Prostate gland (tissue), 2 donors: ENCODE data around the gene NDUFV1. TPM values are rescaled to one million over a fixed set of nuclear protein-coding genes. Genes with fewer than 3 reads are reported as not detected.
A peak's percentile ranks its signal among the peaks of the same experiment; 100 is the strongest.

Experiments
- DNase-seq: peaks from one replicate; pipeline ENCODE4 v3.0.0-alpha.2; 2019; ENCODE audit warnings: low spot score
- H3K27ac ChIP-seq, 2 donors: fragments of 200-600 bp; sonication (generic); 2 replicates each; pipeline ENCODE4 v1.5.1; 2017 to 2019
- H3K27me3 ChIP-seq: fragments of 200-600 bp; sonication (generic); replicated peaks from 2 replicates; pipeline ENCODE4 v1.5.1; 2019; ENCODE audit not compliant: insufficient read depth
- H3K36me3 ChIP-seq, 2 donors: fragments of 200-600 bp; sonication (generic); 1 replicate in 1 of 2; 2 replicates in 1 of 2; pipeline versions ENCODE4 v1.5.1 to v1.8.1; 2017 to 2019
- H3K4me1 ChIP-seq: fragments of 200-600 bp; sonication (generic); replicated peaks from 2 replicates; pipeline ENCODE4 v1.5.1; 2019
- H3K4me3 ChIP-seq, 2 donors: fragments of 200-600 bp; sonication (generic); 2 replicates each; pipeline ENCODE4 v1.5.1; 2017 to 2019
- H3K9me3 ChIP-seq: fragments of 200-600 bp; sonication (generic); 2 replicates; pipeline ENCODE4 v1.5.1; 2017
- POLR2A ChIP-seq: fragments of 450-650 bp; IDR thresholded peaks from one replicate; pipeline ENCODE4 v1.6.1; 2016; ENCODE audit warnings: antibody characterized with exemption, mild to moderate bottlenecking
- POLR2AphosphoS5 ChIP-seq: sonication (generic); formaldehyde crosslinking; IDR thresholded peaks from one replicate; pipeline ENCODE4 v1.6.1; 2017; ENCODE audit warnings: antibody characterized with exemption
- WGBS: methylation state at CpG from one replicate; pipeline ENCODE4 v1.1.5; 2018; 5-methylcytosine and 5-hydroxymethylcytosine counted together
- intact Hi-C: fragments of 100-400 bp; cut with DNase I; formaldehyde crosslinking; loops from one replicate; pipeline ENCODE4 v1.14.2; 2022
- total RNA-seq, 2 donors: library from RNA; depleted of rRNA; stranded (reverse); fragments of >200 nt; gene quantifications; one replicate each; pipeline ENCODE4 v1.1.0, GENCODE V29; 2016
- TF ChIP-seq, protein P1 (sequence below), 4 experiments: fragments of 200-600 bp in 2 of 4; fragments of 450-650 bp in 2 of 4; sonication (generic) in 2 of 4; IDR thresholded peaks; 1 replicate in 3 of 4; 2 replicates in 1 of 4; pipeline ENCODE4 v1.5.1; 2016 to 2019; ENCODE audit warnings: antibody characterized with exemption in 4 of 4, mild to moderate bottlenecking in 2 of 4, moderate library complexity in 2 of 4

Gene NDUFV1
- total RNA-seq, 2 donors from 2014 or later = 190 to 260 TPM

DNA sequence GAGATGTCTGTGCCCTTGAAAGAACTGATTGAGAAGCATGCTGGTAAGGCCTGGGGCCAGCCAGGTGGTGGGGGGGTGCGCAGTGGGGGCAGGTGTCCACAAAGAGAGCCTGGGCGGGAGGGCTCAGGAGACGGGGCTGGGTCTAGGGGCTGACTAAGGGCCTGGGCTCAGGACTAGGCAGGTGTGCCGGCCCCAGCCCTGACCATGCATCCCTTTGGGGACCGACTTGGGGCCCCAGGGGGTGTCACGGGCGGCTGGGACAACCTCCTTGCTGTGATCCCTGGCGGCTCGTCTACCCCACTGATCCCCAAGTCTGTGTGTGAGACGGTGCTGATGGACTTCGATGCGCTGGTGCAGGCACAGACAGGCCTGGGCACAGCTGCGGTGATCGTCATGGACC lies 4.4 kb downstream of the NDUFV1 start:
- no peak for DNase-seq
- H3K27me3 ChIP-seq = no peaks in the 10 kb centered on the region
- no peaks in the 10 kb centered on the region for H3K9me3 ChIP-seq
- TF ChIP-seq, protein P1, sequence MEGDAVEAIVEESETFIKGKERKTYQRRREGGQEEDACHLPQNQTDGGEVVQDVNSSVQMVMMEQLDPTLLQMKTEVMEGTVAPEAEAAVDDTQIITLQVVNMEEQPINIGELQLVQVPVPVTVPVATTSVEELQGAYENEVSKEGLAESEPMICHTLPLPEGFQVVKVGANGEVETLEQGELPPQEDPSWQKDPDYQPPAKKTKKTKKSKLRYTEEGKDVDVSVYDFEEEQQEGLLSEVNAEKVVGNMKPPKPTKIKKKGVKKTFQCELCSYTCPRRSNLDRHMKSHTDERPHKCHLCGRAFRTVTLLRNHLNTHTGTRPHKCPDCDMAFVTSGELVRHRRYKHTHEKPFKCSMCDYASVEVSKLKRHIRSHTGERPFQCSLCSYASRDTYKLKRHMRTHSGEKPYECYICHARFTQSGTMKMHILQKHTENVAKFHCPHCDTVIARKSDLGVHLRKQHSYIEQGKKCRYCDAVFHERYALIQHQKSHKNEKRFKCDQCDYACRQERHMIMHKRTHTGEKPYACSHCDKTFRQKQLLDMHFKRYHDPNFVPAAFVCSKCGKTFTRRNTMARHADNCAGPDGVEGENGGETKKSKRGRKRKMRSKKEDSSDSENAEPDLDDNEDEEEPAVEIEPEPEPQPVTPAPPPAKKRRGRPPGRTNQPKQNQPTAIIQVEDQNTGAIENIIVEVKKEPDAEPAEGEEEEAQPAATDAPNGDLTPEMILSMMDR (IDR thresholded peaks at IDR 0.05) = no peak
- TF ChIP-seq POLR2A = no peak
- TF ChIP-seq POLR2AphosphoS5 = no peak
- H3K4me3 ChIP-seq = no peak overlapping the region
- 93% methylated on average over 14 of the region's 14 CpGs for WGBS
- H3K27ac ChIP-seq = no peak overlapping the region
- peaks cover 7 to 9% of the 10 kb centered on the region in 2 donors for H3K36me3 ChIP-seq
- intact Hi-C loops = no loop called here
- peaks cover 8% of the 10 kb centered on the region for H3K4me1 ChIP-seq

DNA sequence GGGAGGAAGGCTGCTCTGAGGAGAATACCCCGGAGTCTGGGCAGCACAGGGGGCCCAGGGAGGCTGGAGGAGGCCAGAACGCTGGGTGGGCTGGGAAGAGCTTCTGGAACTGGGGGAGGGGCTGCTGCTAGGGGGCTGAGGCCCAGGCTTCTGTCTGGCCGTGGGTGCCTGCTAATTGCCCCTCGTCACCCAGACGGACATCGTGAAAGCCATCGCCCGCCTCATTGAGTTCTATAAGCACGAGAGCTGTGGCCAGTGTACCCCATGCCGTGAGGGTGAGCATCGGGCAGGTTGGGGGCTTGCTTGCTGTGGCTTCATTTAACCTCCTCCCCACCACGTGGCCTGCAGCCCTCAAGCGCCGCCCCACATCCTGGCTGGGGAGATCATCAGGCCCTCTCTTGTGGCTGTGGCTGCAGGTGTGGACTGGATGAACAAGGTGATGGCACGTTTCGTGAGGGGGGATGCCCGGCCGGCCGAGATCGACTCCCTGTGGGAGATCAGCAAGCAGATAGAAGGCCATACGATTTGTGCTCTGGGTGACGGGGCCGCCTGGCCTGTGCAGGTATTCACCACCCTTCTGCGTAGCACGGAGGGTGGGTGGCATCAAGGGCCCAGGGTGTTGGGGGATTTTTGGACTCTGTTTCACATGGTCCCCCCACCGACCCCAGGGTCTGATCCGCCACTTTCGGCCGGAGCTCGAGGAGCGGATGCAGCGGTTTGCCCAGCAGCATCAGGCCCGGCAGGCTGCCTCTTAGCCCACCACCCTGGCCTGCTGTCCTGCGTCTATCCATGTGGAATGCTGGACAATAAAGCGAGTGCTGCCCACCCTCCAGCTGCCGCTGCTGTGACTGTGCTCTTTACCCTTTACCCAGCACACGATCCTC lies 5.2 kb downstream of the NDUFV1 start:
- peaks cover 7 to 9% of the 10 kb centered on the region in 2 donors for H3K36me3 ChIP-seq

DNA sequence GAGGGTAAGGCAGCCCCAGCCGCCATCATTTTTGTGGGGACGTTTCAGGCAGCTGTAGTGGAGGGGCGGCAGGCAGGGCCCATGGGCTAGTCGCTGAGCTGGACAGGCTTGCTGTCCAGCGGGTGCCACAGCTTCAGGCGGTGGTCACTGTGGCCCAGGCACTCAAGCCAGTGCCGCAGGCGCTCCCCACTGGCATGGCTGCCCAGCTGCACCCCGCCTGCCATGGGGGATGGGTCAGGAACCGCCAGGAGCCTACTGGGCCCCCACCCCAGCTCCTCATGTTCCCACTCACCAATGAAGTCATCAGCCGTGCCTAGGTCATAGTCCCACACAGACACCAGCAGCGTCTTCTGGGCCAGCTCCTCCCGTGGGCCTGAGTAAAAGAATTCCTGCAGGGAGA lies 6.0 kb downstream of the NDUFV1 start:
- DNase-seq = no peak
- Histone ChIP-seq H3K36me3 (peaks cover 7 to 9% of the 10 kb centered on the region in 2 donors), H3K4me1 (peaks cover 2% of the 10 kb centered on the region), H3K9me3 (no peaks in the 10 kb centered on the region), H3K4me3 (no peak overlapping the region), H3K27ac (no peak overlapping the region), H3K27me3 (no peaks in the 10 kb centered on the region)
- WGBS = 90% methylated on average over 12 of the region's 13 CpGs
- intact Hi-C loops = no loop called here
- TF ChIP-seq, protein P1 (IDR thresholded peaks at IDR 0.05) = no peak
- TF ChIP-seq POLR2AphosphoS5 (no peak), POLR2A (no peak)

More for the DNA sequence above, 5.2 kb downstream of the NDUFV1 start:
- intact Hi-C loops = no loop called here
- no peak overlapping the region for H3K27ac ChIP-seq
- H3K4me1 ChIP-seq = peaks cover 8% of the 10 kb centered on the region
- H3K9me3 ChIP-seq = no peaks in the 10 kb centered on the region
- H3K4me3 ChIP-seq = no peak overlapping the region
- no peak for TF ChIP-seq POLR2A
- TF ChIP-seq, protein P1 (IDR thresholded peaks at IDR 0.05) = no peak
- TF ChIP-seq POLR2AphosphoS5 = no peak
- H3K27me3 ChIP-seq = no peaks in the 10 kb centered on the region
- 87% methylated on average over 35 of the region's 37 CpGs for WGBS
- no peak for DNase-seq

DNA sequence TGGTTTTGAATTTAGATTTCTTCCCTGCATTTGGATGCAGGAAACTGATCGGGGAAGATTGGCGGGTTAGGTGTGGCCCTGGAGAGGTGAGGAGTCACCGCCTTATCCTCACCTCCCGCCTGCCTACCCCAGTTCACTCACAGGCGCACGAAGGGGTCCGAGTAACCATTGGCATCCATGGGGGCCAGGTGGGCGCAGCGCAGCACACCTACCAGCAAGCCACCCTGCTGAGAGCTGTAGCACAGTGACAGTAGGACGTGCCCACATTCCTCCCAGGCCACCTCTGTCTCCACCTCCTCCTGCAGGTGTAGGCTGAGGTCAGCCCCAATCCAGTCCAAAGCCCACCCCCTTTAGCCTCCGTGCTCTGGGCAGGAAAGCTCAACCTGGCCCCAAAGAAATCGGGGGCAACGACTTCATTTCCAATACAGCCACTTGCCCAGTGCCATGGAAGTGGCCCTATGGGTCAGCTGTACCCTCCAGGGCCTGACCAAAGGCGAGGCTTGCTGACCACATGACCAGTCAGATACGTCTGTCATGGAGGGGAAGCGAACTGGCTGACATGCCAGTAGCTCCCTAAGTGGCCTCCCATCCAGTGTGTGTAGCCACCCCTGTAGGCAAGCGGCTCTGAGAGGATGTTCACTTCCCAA lies 6.7 kb downstream of the NDUFV1 start:
- H3K27ac ChIP-seq = peak overlapping the region; percentile 0 to 51
- no peak for DNase-seq
- no peaks in the 10 kb centered on the region for H3K27me3 ChIP-seq
- H3K9me3 ChIP-seq = no peaks in the 10 kb centered on the region
- intact Hi-C loops = no loop called here
- TF ChIP-seq POLR2AphosphoS5 = no peak
- no peak for TF ChIP-seq POLR2A
- TF ChIP-seq, protein P1 (IDR thresholded peaks at IDR 0.05) = no peak
- WGBS = 83% methylated on average over 17 of the region's 17 CpGs
- peaks cover 7 to 9% of the 10 kb centered on the region in 2 donors for H3K36me3 ChIP-seq
- H3K4me3 ChIP-seq = no peak overlapping the region
- H3K4me1 ChIP-seq = no peaks in the 10 kb centered on the region
